ENCODE data around the gene KL.

GRCh38 chr13:33000365-33000764, 15.9 kb upstream of the KL start:
- no peak for TF ChIP-seq KAT7 (CRISPR knock-in tag; IDR thresholded peaks at IDR 0.05; ENCODE audit: borderline replicate concordance)
- TF ChIP-seq, protein P1, sequence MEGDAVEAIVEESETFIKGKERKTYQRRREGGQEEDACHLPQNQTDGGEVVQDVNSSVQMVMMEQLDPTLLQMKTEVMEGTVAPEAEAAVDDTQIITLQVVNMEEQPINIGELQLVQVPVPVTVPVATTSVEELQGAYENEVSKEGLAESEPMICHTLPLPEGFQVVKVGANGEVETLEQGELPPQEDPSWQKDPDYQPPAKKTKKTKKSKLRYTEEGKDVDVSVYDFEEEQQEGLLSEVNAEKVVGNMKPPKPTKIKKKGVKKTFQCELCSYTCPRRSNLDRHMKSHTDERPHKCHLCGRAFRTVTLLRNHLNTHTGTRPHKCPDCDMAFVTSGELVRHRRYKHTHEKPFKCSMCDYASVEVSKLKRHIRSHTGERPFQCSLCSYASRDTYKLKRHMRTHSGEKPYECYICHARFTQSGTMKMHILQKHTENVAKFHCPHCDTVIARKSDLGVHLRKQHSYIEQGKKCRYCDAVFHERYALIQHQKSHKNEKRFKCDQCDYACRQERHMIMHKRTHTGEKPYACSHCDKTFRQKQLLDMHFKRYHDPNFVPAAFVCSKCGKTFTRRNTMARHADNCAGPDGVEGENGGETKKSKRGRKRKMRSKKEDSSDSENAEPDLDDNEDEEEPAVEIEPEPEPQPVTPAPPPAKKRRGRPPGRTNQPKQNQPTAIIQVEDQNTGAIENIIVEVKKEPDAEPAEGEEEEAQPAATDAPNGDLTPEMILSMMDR (IDR thresholded peaks at IDR 0.05), result no peak
- no peak for TF ChIP-seq TEAD4 (CRISPR knock-in tag; IDR thresholded peaks at IDR 0.05)
- no peak for TF ChIP-seq NFYB (CRISPR knock-in tag; conservative IDR thresholded peaks at IDR 0.05; ENCODE audit: low read depth)
- TF ChIP-seq PRDM15 (CRISPR knock-in tag; IDR thresholded peaks at IDR 0.05), result no peak
